Measurements from ENCODE around the gene CCN6.

CCN6 gene
- long read RNA-seq, donor 1 = 0 reads
- long read RNA-seq, donor 2, partial matches to known transcripts = 5 of 5 reads
- long read RNA-seq, donor 2, other reads (novel, unspliced or antisense) = 0 of 5 reads
- long read RNA-seq, donor 3 = 0 reads
- long read RNA-seq, donor 4, partial matches to known transcripts = 0 of 2 reads
- long read RNA-seq, donor 4, other reads (novel, unspliced or antisense) = 0 of 2 reads
- long read RNA-seq, donor 5, partial matches to known transcripts = 0 of 1 reads
- long read RNA-seq, donor 5, other reads (novel, unspliced or antisense) = 0 of 1 reads
- long read RNA-seq, donor 6, partial matches to known transcripts = 0 of 1 reads
- long read RNA-seq, donor 6, other reads (novel, unspliced or antisense) = 0 of 1 reads
- long read RNA-seq, donor 7, partial matches to known transcripts = 6 of 18 reads
- long read RNA-seq, donor 7, other reads (novel, unspliced or antisense) = 11 of 18 reads
- long read RNA-seq, donor 8 = 0 reads

GRCh38 chr6:112054001-112054400 is at the start of gene CCN6:
TSS of gene CCN6 (plus strand) at chr6:112054104. CDS start at chr6:112054358, 254 bp downstream.
- DNase-seq = peak; percentile 18

- DNase-seq = no peak
These were observed 49.5 kb upstream of the CCN6 start for GRCh38 chr6:112004201-112005012.

- no peak for DNase-seq
These were observed 48.9 kb upstream of the CCN6 start for GRCh38 chr6:112005013-112005371.

GRCh38 chr6:112007254-112007653 is 46.6 kb upstream of the CCN6 start:
- no peak for DNase-seq

GRCh38 chr6:112007805-112008204 is 46.1 kb upstream of the CCN6 start:
- DNase-seq = no peak

- no peak for DNase-seq
These were observed 45.4 kb upstream of the CCN6 start for GRCh38 chr6:112008482-112008881.

GRCh38 chr6:112010328-112010727 is 43.6 kb upstream of the CCN6 start:
- DNase-seq = no peak

- no peak for DNase-seq
These were observed 40.9 kb upstream of the CCN6 start for GRCh38 chr6:112013051-112013450.

- DNase-seq = no peak
These were observed 39.4 kb upstream of the CCN6 start for GRCh38 chr6:112014483-112014882.

- DNase-seq = no peak
These were observed 38.2 kb upstream of the CCN6 start for GRCh38 chr6:112015725-112016124.

GRCh38 chr6:112016320-112016719 is 37.6 kb upstream of the CCN6 start:
- no peak for DNase-seq

GRCh38 chr6:112017169-112017568 is 36.7 kb upstream of the CCN6 start:
- no peak for DNase-seq

GRCh38 chr6:112017760-112018537 is 36.0 kb upstream of the CCN6 start:
- DNase-seq = no peak

GRCh38 chr6:112018619-112019416 is 35.1 kb upstream of the CCN6 start:
- DNase-seq = no peak

GRCh38 chr6:112019589-112019988 is 34.3 kb upstream of the CCN6 start:
- DNase-seq = no peak

- no peak for DNase-seq
These were observed 32.1 kb upstream of the CCN6 start for GRCh38 chr6:112021691-112022310.

GRCh38 chr6:112022749-112023148 is 31.2 kb upstream of the CCN6 start:
- no peak for DNase-seq

GRCh38 chr6:112024464-112024863 is 29.4 kb upstream of the CCN6 start:
- no peak for DNase-seq

GRCh38 chr6:112026933-112027332 is 27.0 kb upstream of the CCN6 start:
- DNase-seq = no peak

- DNase-seq = no peak
These were observed 25.8 kb upstream of the CCN6 start for GRCh38 chr6:112027942-112028674.

All from right kidney (tissue), 9 donors.